ENCODE results near the gene CDC45. TPM values are rescaled to one million over a fixed set of nuclear protein-coding genes. Genes with fewer than 3 reads are reported as not detected.
A peak's percentile ranks its signal among the peaks of the same experiment; 100 is the strongest.

CDC45 gene
- polyA plus RNA-seq, 1 donor (not counting 4 experiments of a cell fraction or from before 2014, with no cell fraction given), result 22.7 TPM

DNA sequence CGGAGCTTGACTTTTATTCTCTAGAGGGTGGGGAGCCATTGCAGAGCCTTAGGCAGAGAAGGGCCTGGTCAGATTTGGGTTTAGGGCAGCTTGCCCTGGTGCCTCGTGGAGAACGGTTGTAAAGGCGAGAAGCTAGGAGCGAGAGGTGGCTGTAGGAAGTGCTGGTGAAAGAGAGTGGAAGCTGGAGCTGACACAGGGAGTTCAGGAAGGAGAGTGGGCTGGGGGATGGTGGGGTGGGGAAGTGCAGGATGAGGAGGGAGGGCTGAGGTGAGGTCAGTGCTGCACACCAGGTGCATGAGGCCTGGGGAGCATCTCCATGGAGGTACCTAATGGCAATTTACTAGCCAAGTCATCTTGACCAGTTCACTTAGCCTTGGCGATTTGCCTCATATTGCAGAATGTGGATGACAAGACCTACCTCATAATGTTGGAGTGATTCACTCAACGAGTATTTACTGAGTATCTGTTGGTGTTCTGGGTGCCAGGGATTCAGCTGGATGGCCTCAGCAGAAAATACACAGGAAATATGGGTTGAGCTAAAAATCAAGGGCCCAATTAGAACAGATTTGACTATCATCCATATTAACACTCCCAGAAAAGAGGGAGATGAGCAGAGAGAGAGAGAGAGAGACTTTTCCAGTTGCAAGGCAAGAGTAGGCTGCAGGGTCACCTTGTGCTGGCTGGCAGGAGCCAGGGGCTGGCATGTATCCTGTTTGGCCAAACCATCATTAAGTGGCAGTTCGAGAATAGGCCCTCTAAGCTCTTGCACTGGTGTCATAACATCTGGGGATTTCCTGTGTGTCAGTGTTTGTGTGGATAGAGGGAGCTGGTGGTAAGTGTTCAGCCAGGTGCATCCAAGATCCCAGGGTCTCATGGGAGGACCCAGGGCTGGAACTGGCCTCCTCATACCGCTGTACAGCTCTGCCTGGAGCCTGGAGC, 88.9 kb downstream of the CDC45 start:
- Histone ChIP-seq H3K79me2 (ENCODE audit: control insufficient read depth, insufficient read depth, low read length) (no peaks in the 10 kb centered on the region), H3K4me3 (ENCODE audit: control insufficient read depth in 2 of 3, extremely low read depth in 1 of 3, insufficient read depth in 2 of 3, low read depth in 1 of 3, low read length in 3 of 3) (no peak overlapping the region), H4K20me1 (ENCODE audit: control insufficient read depth, extremely low read depth, insufficient read depth, low read length) (no peaks in the 10 kb centered on the region), H3K9me1 (ENCODE audit: control insufficient read depth, extremely low read depth, insufficient read depth, low read length) (peaks cover 4% of the 10 kb centered on the region), H2AFZ (ENCODE audit: control insufficient read depth, low read length) (no peak overlapping the region), H3K9me3 (ENCODE audit: control insufficient read depth, low read depth, low read length) (no peaks in the 10 kb centered on the region), H3K4me2 (ENCODE audit: control insufficient read depth, extremely low read depth, insufficient read depth, low read depth, low read length) (no peak overlapping the region), H3K36me3 (ENCODE audit: control insufficient read depth in 2 of 2, extremely low read depth in 1 of 2, insufficient read depth in 2 of 2, low read length in 2 of 2) (no peaks in the 10 kb centered on the region), H3K27ac (ENCODE audit: control insufficient read depth, insufficient read depth, low read length) (peak overlapping the region; percentile 39), H3K9ac (ENCODE audit: control insufficient read depth, extremely low read depth, insufficient read depth, low read length) (no peak overlapping the region), H3K4me1 (ENCODE audit: control insufficient read depth, extremely low read depth, insufficient read depth, low read length) (peaks cover 32% of the 10 kb centered on the region), H3K27me3 (ENCODE audit: control insufficient read depth, extremely low read depth, insufficient read depth, low read length) (no peaks in the 10 kb centered on the region)
- dilution Hi-C loops (cut with MboI; ENCODE audit: extremely low pct_ligation_motif_present, low sequenced_read_pairs), result no loop called here
- DNase-seq (ENCODE audit: low read depth, low spot score), result no peak
- TF ChIP-seq CTCF (optimal IDR thresholded peaks at IDR 0.05 in 1 of 3, IDR thresholded peaks at IDR 0.05 in 1 of 3, conservative IDR thresholded peaks at IDR 0.05 in 1 of 3; ENCODE audit: extremely low read depth in 1 of 3, insufficient read depth in 2 of 3, low read length in 3 of 3) (no peak), EZH2 (IDR thresholded peaks at IDR 0.05; ENCODE audit: low read length) (no peak)
- peak; percentile 88 for FAIRE-seq

DNA sequence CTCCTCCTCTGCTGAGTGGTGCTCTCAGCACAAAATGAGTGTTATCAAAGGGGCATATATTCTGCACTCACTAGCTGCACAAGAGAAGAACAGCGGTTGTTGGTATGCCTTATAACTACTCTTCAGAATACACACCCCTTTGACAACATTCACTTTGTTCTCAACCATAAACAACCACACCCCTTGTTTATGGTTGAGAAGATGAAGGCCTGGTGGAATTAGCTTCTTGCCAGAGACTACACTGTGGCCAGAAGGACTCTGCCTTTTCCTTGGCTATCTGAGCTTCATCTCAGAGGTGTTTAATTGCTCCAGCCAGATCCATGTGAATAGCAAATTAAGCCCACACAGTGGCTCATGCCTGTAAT, 89.5 kb downstream of the CDC45 start:
- H3K9me3 ChIP-seq (ENCODE audit: control insufficient read depth, low read depth, low read length), result no peaks in the 10 kb centered on the region
- H2AFZ ChIP-seq (ENCODE audit: control insufficient read depth, low read length), result no peak overlapping the region
- dilution Hi-C loops (cut with MboI; ENCODE audit: extremely low pct_ligation_motif_present, low sequenced_read_pairs), result no loop called here
- H3K27me3 ChIP-seq (ENCODE audit: control insufficient read depth, extremely low read depth, insufficient read depth, low read length), result no peaks in the 10 kb centered on the region
- H3K27ac ChIP-seq (ENCODE audit: control insufficient read depth, insufficient read depth, low read length), result peak overlapping the region; percentile 39
- H3K79me2 ChIP-seq (ENCODE audit: control insufficient read depth, insufficient read depth, low read length), result no peaks in the 10 kb centered on the region
- H3K4me1 ChIP-seq (ENCODE audit: control insufficient read depth, extremely low read depth, insufficient read depth, low read length), result peaks cover 32% of the 10 kb centered on the region
- H3K9ac ChIP-seq (ENCODE audit: control insufficient read depth, extremely low read depth, insufficient read depth, low read length), result no peak overlapping the region
- FAIRE-seq, result no peak
- TF ChIP-seq CTCF (optimal IDR thresholded peaks at IDR 0.05 in 1 of 3, IDR thresholded peaks at IDR 0.05 in 1 of 3, conservative IDR thresholded peaks at IDR 0.05 in 1 of 3; ENCODE audit: extremely low read depth in 1 of 3, insufficient read depth in 2 of 3, low read length in 3 of 3) (no peak), EZH2 (IDR thresholded peaks at IDR 0.05; ENCODE audit: low read length) (no peak)
- H3K36me3 ChIP-seq (ENCODE audit: control insufficient read depth in 2 of 2, extremely low read depth in 1 of 2, insufficient read depth in 2 of 2, low read length in 2 of 2), result no peaks in the 10 kb centered on the region
- no peak for DNase-seq (ENCODE audit: low read depth, low spot score)
- no peak overlapping the region for H3K4me2 ChIP-seq (ENCODE audit: control insufficient read depth, extremely low read depth, insufficient read depth, low read depth, low read length)
- H3K4me3 ChIP-seq (ENCODE audit: control insufficient read depth in 2 of 3, extremely low read depth in 1 of 3, insufficient read depth in 2 of 3, low read depth in 1 of 3, low read length in 3 of 3), result no peak overlapping the region
- peaks cover 4% of the 10 kb centered on the region for H3K9me1 ChIP-seq (ENCODE audit: control insufficient read depth, extremely low read depth, insufficient read depth, low read length)
- H4K20me1 ChIP-seq (ENCODE audit: control insufficient read depth, extremely low read depth, insufficient read depth, low read length), result no peaks in the 10 kb centered on the region
